T-helper 1 cell (primary cell): Measurements from ENCODE around the gene MVP.
"Not testable (repeated sequence)": the region's sequence is repeated elsewhere in the genome, so short reads cannot be mapped to it uniquely, and the experiment has no call there.

Source experiments
- DNase-seq, 5 donors: peaks; one replicate each; pipeline ENCODE4 v3.0.0-alpha.2; 2012 to 2020

The MVP gene

DNA sequence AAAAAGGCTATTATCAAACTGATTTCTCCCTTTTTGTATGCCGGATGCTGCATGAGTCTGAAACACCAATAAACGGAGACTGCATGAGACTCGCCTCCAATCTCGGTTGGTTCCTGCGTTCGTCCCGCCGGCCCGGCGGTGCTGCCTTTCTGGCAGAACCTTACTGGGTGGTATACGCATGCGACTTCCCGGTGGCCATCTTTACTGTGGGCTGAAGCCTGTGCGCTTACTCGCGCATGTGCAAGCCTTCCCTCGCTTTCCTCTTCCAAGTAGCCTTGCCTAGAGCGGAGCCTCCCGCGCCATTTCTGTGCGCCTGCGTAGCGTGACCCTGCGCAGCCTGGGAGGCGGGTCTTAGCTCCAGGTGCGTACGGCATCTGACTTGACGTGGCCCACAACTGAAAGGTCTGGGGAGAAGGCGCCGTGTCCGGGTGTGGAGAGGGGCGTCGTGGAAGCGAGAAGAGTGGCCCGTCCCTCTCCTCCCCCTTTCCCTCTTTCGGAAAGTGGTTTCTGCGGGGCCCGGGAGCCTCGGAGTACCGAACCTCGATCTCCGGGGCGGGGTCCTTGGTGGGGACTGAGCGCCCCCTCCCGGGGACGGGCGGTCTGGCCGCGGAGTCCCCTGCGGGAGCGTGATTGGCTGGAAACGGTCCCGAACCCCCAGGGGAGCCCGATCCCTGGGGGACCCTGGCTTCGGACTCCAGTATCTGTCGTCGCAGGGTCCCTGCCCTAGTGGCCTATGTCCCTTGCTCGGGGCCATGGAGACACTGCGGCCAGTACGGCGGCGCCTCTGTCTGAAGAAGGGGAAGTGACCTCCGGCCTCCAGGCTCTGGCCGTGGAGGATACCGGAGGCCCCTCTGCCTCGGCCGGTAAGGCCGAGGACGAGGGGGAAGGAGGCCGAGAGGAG lies 4.2 kb upstream of the MVP start, which contains the start of gene PAGR1:
Gene PAGR1, plus strand, starts transcription at position 360 of the 901 bp plus-strand sequence. Its CDS starts 374 bp downstream, at position 734.
- peak; percentile 97 to 100 (median 98) for DNase-seq

DNA sequence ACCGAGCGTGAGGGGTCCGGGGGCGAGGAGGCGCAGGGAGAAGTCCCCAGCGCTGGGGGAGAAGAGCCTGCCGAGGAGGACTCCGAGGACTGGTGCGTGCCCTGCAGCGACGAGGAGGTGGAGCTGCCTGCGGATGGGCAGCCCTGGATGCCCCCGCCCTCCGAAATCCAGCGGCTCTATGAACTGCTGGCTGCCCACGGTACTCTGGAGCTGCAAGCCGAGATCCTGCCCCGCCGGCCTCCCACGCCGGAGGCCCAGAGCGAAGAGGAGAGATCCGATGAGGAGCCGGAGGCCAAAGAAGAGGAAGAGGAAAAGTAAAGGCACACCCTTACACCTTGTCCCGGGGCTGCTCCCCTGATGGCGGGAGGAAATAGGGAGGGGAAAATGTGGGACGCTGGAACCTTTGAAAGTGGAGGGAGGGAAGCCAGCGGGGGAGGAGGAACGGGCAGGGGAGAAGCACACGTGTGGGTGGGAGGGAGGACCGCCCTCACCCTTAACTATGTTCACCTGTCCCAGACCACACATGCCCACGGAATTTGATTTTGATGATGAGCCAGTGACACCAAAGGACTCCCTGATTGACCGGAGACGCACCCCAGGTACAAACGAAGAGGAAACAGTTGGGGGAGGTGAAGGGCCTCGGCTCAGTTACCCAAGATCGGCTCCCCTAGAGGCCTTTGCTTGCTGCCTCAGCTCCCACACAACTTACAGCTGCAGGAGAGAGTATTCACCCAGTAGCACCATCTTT lies 3.4 kb upstream of the MVP start:
- DNase-seq, result peak in 4 of 5 donors; percentile 29 to 79 (median 38)

DNA sequence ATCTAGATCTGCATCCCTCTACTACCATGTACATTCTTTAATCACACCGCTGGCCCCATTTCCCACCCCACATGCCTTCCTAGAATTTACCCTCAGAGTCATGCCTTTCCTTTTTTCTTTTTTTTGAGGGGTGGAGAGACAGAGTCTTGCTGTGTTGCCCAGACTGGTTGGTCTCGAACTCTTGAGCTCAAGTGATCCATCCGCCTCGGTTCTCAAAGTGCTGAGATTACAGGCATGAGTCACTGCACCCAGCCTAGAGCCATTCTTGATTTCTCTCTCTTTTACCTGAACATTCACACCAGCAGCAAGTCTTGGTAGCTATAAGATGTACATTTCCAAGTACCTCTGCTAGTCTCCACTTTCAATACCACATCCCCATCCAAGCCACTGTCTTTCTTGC lies 2.2 kb upstream of the MVP start:
- DNase-seq, result no peak

- no peak for DNase-seq
Measured at GRCh38 chr16:29819506-29819905, 756 bp upstream of the MVP start.

DNA sequence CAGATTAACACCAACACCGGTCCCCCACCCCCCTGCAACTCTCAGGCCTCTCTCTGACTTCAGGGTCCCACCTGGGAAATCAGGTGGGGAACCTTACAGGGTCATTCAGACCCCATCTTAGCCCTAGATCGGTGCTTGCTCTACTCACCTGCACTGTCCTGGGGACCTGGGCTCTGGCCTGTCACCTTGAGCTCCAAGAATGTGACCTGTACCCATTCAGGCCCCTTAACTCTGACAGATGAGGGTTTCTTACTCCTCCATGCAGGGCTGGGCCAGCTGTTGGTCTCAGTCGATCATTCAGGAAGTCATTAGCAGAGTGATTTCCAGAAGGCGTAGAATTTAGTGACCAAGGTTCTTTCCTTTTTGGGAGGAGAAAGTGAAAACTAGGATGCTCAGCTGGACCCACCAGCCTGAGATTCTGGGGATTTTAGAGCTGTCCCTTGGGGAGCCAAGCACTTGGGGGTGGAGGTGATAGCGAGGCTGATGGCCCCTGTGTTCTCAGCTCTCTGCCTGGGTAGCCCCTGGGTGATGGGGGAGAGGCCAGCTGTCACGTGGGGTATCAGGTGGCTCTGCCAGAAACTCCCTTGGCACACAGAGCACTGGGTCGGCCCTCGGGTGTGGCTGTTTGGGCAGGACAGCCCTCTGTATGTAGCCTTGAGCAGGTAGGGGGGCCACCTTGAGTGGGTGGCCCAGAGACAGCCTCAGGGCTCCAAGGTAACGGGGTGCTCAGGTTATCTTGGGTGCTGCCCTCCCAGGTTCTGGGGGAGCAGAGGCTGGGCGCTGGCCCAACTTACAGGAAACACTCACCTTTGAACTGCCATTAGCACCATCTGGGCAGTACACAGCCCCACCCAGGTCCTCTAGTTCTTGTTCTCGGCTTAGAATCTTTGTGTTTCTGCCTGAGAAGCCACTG lies 724 bp downstream of the MVP start:
- DNase-seq, result peak in 4 of 5 donors; percentile 31 to 52 (median 40)

- no peak for DNase-seq
Measured at GRCh38 chr16:29821643-29822115, 1.4 kb downstream of the MVP start.

DNA sequence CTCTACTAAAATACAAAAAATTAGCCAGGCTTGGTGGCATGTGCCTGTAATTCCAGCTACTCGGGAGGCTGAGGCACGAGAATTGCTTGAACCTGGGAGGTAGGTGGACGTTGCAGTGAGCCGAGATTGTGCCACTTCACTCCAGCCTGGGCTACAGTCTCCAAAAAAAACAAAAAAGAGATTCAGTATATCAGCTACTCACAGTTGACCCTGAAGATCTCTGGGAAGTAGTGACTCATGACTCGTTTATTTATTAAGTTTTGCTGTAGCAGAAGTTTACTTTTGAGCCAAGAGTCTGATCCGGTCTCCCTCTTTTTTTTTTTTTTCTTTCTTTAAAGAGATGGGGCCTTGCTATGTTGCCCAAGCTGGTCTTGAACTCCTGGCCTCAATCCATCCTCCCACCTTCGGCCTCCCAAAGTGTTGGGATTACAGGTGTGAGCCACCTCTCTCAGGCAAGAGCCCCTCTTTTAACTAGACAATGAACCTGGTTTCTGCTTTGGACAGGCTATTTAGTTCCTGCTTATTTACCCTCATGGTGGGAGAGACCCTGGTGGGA lies 4.4 kb downstream of the MVP start:
- no peak for DNase-seq

- DNase-seq, result peak in 1 of 5 donors; percentile 75
Measured at GRCh38 chr16:29825145-29826044, 5.1 kb downstream of the MVP start.

DNA sequence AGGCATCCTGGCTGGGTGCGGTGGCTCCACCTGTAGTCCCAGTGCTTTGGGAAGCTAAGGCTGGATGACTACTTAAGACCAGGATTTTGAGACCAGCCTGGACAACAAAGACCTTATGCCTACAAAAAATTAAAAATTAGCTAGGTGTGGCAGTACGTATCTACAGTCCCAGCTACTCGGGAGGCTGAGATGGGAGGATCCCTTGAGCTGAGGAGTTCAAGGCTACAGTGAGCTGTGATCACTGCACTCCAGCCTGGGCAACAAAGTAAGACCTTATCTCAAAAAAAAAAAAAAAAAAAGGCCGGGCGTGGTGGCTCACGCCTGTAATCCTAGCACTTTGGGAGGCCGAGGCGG lies 6.1 kb downstream of the MVP start:
- DNase-seq, result no peak

DNA sequence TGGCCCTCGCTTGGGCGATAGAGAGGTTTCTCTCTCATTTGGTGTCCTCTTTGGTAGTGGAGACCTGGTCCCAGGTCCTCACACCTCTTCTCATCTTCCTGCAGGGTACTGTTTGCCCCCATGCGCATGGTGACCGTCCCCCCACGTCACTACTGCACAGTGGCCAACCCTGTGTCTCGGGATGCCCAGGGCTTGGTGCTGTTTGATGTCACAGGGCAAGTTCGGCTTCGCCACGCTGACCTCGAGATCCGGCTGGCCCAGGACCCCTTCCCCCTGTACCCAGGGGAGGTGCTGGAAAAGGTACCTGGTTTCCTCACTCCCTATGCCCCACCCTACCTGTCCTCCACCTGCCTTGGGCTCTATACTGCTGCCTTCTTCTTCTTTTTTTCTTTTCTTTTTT lies 10.5 kb downstream of the MVP start:
- no peak for DNase-seq

- no peak for DNase-seq
Measured at GRCh38 chr16:29831490-29831889, 11.2 kb downstream of the MVP start.

- not testable (repeated sequence) for DNase-seq
Measured at GRCh38 chr16:29833219-29833618, 13.0 kb downstream of the MVP start.

DNA sequence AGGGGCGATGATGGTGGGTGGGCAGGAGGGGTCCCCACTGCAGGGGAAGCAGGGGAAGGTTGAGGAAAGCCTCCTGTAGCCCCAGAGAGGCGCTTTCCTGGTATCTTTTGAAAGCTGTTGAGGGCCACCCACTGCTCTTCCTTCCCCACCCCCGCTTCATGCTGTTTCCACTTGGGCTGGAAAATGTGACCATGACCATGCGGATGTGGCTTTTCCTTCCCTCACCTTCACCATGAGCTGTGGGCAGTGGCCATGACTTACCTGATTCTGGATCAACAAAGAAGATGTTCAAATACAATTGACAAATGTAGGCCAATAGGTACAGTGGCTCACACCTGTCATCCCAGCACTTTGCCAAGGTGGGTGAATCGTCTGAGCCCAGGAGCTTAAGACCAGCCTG lies 13.8 kb downstream of the MVP start:
- DNase-seq, result no peak

DNA sequence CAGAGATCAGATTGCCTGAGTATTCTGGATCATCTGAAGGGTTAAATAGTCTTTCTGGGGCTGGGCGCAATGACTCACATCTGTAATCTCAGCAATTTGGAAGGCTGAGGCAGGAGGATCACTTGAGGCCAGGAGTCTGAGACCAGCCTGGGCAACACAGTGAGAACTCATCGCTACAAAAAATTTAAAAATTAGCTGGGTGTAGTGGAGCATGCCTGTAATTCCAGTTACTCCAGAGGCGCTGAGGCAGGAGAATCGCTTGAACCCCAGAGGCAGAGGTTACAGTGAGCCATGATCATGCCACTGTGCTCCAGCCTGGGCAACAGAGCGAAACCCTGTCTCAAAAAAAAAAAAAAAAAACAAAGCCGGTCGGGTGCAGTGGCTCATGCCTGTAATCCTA lies 15.7 kb downstream of the MVP start:
- no peak for DNase-seq

- no peak for DNase-seq
Measured at GRCh38 chr16:29836623-29837022, 16.4 kb downstream of the MVP start.

GRCh38 chr16:29837841-29838240 lies 17.6 kb downstream of the MVP start:
- no peak for DNase-seq

GRCh38 chr16:29839822-29840221 lies 19.6 kb downstream of the MVP start:
- DNase-seq, result no peak

- no peak for DNase-seq
Measured at GRCh38 chr16:29840240-29840639, 20.0 kb downstream of the MVP start.

DNA sequence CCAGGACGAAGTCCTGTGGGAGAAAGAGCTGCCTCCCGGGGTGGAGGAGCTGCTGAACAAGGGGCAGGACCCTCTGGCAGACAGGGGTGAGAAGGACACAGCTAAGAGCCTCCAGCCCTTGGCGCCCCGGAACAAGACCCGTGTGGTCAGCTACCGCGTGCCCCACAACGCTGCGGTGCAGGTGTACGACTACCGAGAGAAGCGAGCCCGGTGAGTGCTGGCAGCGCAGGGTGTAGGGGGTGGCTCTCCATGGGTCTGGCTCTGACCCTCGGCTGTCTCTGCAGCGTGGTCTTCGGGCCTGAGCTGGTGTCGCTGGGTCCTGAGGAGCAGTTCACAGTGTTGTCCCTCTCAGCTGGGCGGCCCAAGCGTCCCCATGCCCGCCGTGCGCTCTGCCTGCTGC lies 21.4 kb downstream of the MVP start:
- DNase-seq, result no peak

GRCh38 chr16:29842732-29843346 lies 22.6 kb downstream of the MVP start:
- no peak for DNase-seq

DNA sequence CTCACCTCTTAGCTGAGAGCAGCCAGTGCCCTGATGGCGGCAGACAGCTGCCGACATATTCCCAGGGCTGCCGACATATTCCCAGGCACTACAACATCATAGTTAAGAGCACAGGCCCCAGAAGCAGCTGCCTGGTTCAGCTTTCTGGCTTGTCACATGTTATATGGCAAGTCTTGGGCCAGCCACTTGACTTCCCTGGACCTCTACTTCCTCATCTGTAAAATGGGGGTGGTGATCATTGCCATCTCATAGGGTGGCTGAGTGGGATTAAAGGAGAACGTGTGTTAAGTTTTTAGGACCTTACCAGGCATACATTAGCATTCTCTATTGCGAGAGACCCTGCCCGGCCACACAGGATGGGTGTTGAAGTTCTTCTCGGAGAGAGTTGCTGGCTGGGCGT lies 23.7 kb downstream of the MVP start:
- DNase-seq, result no peak
